HL-60 (cell line): ENCODE results near the gene RMND5B.

ENCODE experiments used
- CTCF ChIP-seq: IDR thresholded peaks from one replicate; pipeline ENCODE4 v1.5.1; 2011; ENCODE audit warnings: low read length, control low read depth, inconsistent platforms; ENCODE audit not compliant: insufficient read depth
- SPI1 ChIP-seq: IDR thresholded peaks from 2 replicates; pipeline ENCODE4 v1.6.1; 2012; ENCODE audit warnings: low read depth, mild to moderate bottlenecking, borderline replicate concordance
- TF ChIP-seq, protein P1 (sequence below): IDR thresholded peaks from 2 replicates; pipeline ENCODE4 v1.6.1; 2012; ENCODE audit warnings: low read depth; ENCODE audit not compliant: insufficient replicate concordance

GRCh38 chr5:178147406-178147805 is 16.6 kb downstream of the RMND5B start:
- TF ChIP-seq CTCF, result no peak
- TF ChIP-seq, protein P1, sequence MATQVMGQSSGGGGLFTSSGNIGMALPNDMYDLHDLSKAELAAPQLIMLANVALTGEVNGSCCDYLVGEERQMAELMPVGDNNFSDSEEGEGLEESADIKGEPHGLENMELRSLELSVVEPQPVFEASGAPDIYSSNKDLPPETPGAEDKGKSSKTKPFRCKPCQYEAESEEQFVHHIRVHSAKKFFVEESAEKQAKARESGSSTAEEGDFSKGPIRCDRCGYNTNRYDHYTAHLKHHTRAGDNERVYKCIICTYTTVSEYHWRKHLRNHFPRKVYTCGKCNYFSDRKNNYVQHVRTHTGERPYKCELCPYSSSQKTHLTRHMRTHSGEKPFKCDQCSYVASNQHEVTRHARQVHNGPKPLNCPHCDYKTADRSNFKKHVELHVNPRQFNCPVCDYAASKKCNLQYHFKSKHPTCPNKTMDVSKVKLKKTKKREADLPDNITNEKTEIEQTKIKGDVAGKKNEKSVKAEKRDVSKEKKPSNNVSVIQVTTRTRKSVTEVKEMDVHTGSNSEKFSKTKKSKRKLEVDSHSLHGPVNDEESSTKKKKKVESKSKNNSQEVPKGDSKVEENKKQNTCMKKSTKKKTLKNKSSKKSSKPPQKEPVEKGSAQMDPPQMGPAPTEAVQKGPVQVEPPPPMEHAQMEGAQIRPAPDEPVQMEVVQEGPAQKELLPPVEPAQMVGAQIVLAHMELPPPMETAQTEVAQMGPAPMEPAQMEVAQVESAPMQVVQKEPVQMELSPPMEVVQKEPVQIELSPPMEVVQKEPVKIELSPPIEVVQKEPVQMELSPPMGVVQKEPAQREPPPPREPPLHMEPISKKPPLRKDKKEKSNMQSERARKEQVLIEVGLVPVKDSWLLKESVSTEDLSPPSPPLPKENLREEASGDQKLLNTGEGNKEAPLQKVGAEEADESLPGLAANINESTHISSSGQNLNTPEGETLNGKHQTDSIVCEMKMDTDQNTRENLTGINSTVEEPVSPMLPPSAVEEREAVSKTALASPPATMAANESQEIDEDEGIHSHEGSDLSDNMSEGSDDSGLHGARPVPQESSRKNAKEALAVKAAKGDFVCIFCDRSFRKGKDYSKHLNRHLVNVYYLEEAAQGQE, result no peak
- TF ChIP-seq SPI1, result no peak
